Astrocyte of the cerebellum (primary cell): Measurements from ENCODE around the gene STON1.
"Not testable (repeated sequence)": the region's sequence is repeated elsewhere in the genome, so short reads cannot be mapped to it uniquely, and the experiment has no call there.

Experiments used
- DNase-seq: peaks from one replicate; pipeline ENCODE4 v3.0.0-alpha.2; 2011; ENCODE audit warnings: low read depth
- H3K4me3 ChIP-seq: 2 replicates; pipeline ENCODE4 v1.5.1; 2011; ENCODE audit warnings: mild to moderate bottlenecking, low read depth, low read length, moderate library complexity
- CTCF ChIP-seq: IDR thresholded peaks from 2 replicates; pipeline ENCODE4 v1.5.1; 2012; ENCODE audit warnings: low read length, low read depth, moderate library complexity, mild to moderate bottlenecking; ENCODE audit errors: missing control alignments
- in situ Hi-C: cut with HindIII; loops from 2 replicates; pipeline ENCODE4 v1.10.0; 2017; ENCODE audit warnings: low sequenced_read_pairs

The STON1 gene

GRCh38 chr2:48590017-48590416, 60.1 kb downstream of the STON1 start:
- in situ Hi-C loops: loop anchor here (25.0 kb wide), 1 partner anchor 128 kb away; no protein-coding TSS in a partner anchor
- TF ChIP-seq CTCF: no peak
- no peak for DNase-seq
- H3K4me3 ChIP-seq: no peak overlapping the region

- no peak for DNase-seq
- no peak for TF ChIP-seq CTCF
- in situ Hi-C loops: loop anchor here (25.0 kb wide), 1 partner anchor 130 kb away; no protein-coding TSS in a partner anchor
- no peak overlapping the region for H3K4me3 ChIP-seq
Observed at GRCh38 chr2:48592067-48592466, 62.1 kb downstream of the STON1 start.

- in situ Hi-C loops: loop anchor here (25.0 kb wide), 1 partner anchor 134 kb away; no protein-coding TSS in a partner anchor
- H3K4me3 ChIP-seq, DNase-seq: not testable (repeated sequence)
Observed at GRCh38 chr2:48596751-48597150, 66.8 kb downstream of the STON1 start.

- in situ Hi-C loops: loop anchor here (25.0 kb wide), 1 partner anchor 135 kb away; no protein-coding TSS in a partner anchor
- TF ChIP-seq CTCF: no peak
Observed at GRCh38 chr2:48597492-48597891, 67.5 kb downstream of the STON1 start.

GRCh38 chr2:48600204-48600813, 70.4 kb downstream of the STON1 start:
- in situ Hi-C loops: no loop called here
- peak; percentile 73 for TF ChIP-seq CTCF
- H3K4me3 ChIP-seq: no peak overlapping the region
- DNase-seq: no peak

More at GRCh38 chr2:48597492-48597891, 67.5 kb downstream of the STON1 start:
- H3K4me3 ChIP-seq: no peak overlapping the region
- DNase-seq: no peak

GRCh38 chr2:48600917-48601316, 71.0 kb downstream of the STON1 start:
- in situ Hi-C loops: no loop called here
- no peak overlapping the region for H3K4me3 ChIP-seq

More at GRCh38 chr2:48600917-48601316, 71.0 kb downstream of the STON1 start:
- no peak for TF ChIP-seq CTCF
- no peak for DNase-seq
